Measurements from ENCODE around the gene ECM2. TPM values are rescaled to one million over a fixed set of nuclear protein-coding genes. Genes with fewer than 3 reads are reported as not detected.

The ECM2 gene
- total RNA-seq, 2 donors from 2014 or later, result 63.6 to 78.7 TPM

GRCh38 chr9:92455217-92455616 lies 80.6 kb downstream of the ECM2 start:
- Histone ChIP-seq H3K4me3 (no peak overlapping the region), H3K4me1 (ENCODE audit: control insufficient read depth in 1 of 2, low read depth in 2 of 2) (no peaks in the 10 kb centered on the region), H3K36me3 (peaks cover 6% of the 10 kb centered on the region), H3K27ac (no peak overlapping the region), H3K9me3 (no peaks in the 10 kb centered on the region), H3K27me3 (replicated peaks; ENCODE audit: insufficient read depth) (no peaks in the 10 kb centered on the region)
- DNase-seq (ENCODE audit: low spot score) (no peak), ATAC-seq (ENCODE audit: insufficient number of reproducible peaks, low FRiP score, low read depth) (no peak)
- TF ChIP-seq CTCF (IDR thresholded peaks at IDR 0.05), result no peak

- no peak for DNase-seq (ENCODE audit: low spot score)
- Histone ChIP-seq H3K4me1 (ENCODE audit: control insufficient read depth in 1 of 2, low read depth in 2 of 2) (no peaks in the 10 kb centered on the region), H3K27ac (no peak overlapping the region), H3K27me3 (replicated peaks; ENCODE audit: insufficient read depth) (no peaks in the 10 kb centered on the region), H3K9me3 (no peaks in the 10 kb centered on the region), H3K4me3 (no peak overlapping the region), H3K36me3 (no peaks in the 10 kb centered on the region)
- ATAC-seq (ENCODE audit: insufficient number of reproducible peaks, low FRiP score, low read depth), result no peak
- TF ChIP-seq CTCF (IDR thresholded peaks at IDR 0.05), result no peak
Measured at GRCh38 chr9:92446536-92446935, 89.3 kb downstream of the ECM2 start.

Other genes with a start within 250 kb of the ECM2 start
- gene IARS1, start 242.3 kb downstream of the ECM2 start, total RNA-seq, result 100 to 1,000 TPM in 1 of 2 donors, 10 to 100 TPM in 1; 79.3 to 150 TPM
- 10 to 100 TPM; 33.6 to 49.1 TPM for gene NOL8, start 210.6 kb downstream of the ECM2 start, total RNA-seq
- gene CENPP, start 210.0 kb downstream of the ECM2 start, total RNA-seq, result 10 to 100 TPM in 1 of 2 donors, 1 to 10 TPM in 1; 3.8 to 13.6 TPM
- gene OGN, start 131.4 kb downstream of the ECM2 start, total RNA-seq, result 100 to 1,000 TPM; 210 to 600 TPM
- gene OMD, start 111.5 kb downstream of the ECM2 start, total RNA-seq, result 100 to 1,000 TPM; 200 TPM
- 100 to 1,000 TPM; 110 to 122 TPM for gene ASPN, start 53.5 kb downstream of the ECM2 start, total RNA-seq
- 10 to 100 TPM in 1 of 2 donors, 1 to 10 TPM in 1; 6.9 to 11.7 TPM for gene IPPK, start 134.1 kb upstream of the ECM2 start, total RNA-seq
- 10 to 100 TPM; 52.1 to 57.7 TPM for gene BICD2, start 228.8 kb upstream of the ECM2 start, total RNA-seq